Right lobe of liver (tissue), 6 donors: Measurements from ENCODE around the gene IBA57. TPM values are rescaled to one million over a fixed set of nuclear protein-coding genes. Genes with fewer than 3 reads are reported as not detected.

ENCODE experiments used
- ATAC-seq, 4 donors: fragments of 200-7000 bp; cut with Tn5 transposase; one replicate each; pipeline ENCODE4 v1.9.1; 2020; ENCODE audit warnings: mild to moderate bottlenecking in 4 of 4, moderate library complexity in 4 of 4
- DNase-seq, 3 donors: peaks; one replicate each; pipeline ENCODE4 v3.0.0-alpha.2; 2020
- H3K27ac ChIP-seq, 3 donors: fragments of 200-600 bp; one replicate each; pipeline ENCODE4 v1.8.0; 2022
- H3K27me3 ChIP-seq, 2 donors: fragments of 200-600 bp; one replicate each; pipeline ENCODE4 v1.8.0; 2022
- H3K36me3 ChIP-seq, 4 donors: fragments of 200-600 bp; sonication (generic) in 1 of 4; one replicate each; pipeline versions ENCODE4 v1.5.1 to v1.8.0; 2017 to 2022; ENCODE audit warnings: control low read depth in 1 of 4
- H3K4me1 ChIP-seq, 4 donors: fragments of 200-600 bp; sonication (generic) in 1 of 4; one replicate each; pipeline versions ENCODE4 v1.5.1 to v1.8.0; 2017 to 2022; ENCODE audit warnings: control low read depth in 1 of 4
- H3K4me3 ChIP-seq, 3 donors: fragments of 200-600 bp; one replicate each; pipeline ENCODE4 v1.8.0; 2022
- H3K9me3 ChIP-seq, 4 donors: fragments of 200-600 bp; sonication (generic) in 1 of 4; one replicate each; pipeline versions ENCODE4 v1.5.1 to v1.8.0; 2017 to 2022; ENCODE audit warnings: control low read depth in 1 of 4
- POLR2A ChIP-seq: fragments of 450-650 bp; IDR thresholded peaks from one replicate; pipeline ENCODE4 v1.6.1; 2017; ENCODE audit warnings: antibody characterized with exemption, mild to moderate bottlenecking
- WGBS: methylation state at CpG from one replicate; pipeline ENCODE4 v1.1.6; 2018; ENCODE audit warnings: low coverage, low lambda C conversion rate; ENCODE audit not compliant: insufficient coverage; ENCODE audit errors: missing lambda C conversion rate; 5-methylcytosine and 5-hydroxymethylcytosine counted together
- intact Hi-C, 2 donors: fragments of 100-400 bp; cut with DNase I; formaldehyde crosslinking; loops; one replicate each; pipeline versions ENCODE4 v1.11.2 to v1.14.1; 2022
- total RNA-seq, 6 experiments: library from RNA; depleted of rRNA in 2 of 6; stranded (reverse); fragments of >200 nt in 2 of 6; fragmentation: NEBNext Ultra II Directional in 3 of 6; extraction: Animal tissue kit (Norgen Biotek cat#: 25700) in 3 of 6; gene quantifications; one replicate each; pipeline versions ENCODE4 v1.1.0 to v1.2.4, GENCODE V29; 2016 to 2023
- TF ChIP-seq, protein P1 (sequence below), 4 donors: fragments of 200-600 bp in 3 of 4; fragments of 450-650 bp in 1 of 4; IDR thresholded peaks; one replicate each; pipeline versions ENCODE4 v1.5.1 to v1.8.0; 2016 to 2022; ENCODE audit warnings: antibody characterized with exemption in 4 of 4, mild to moderate bottlenecking in 2 of 4
- donor health status: DM: no; HTN: yes; CAD: no.
- donor health status: DM: no; HTN: no; CAD: no.
- donor health status: DM: no; HTN: no; CAD: no.
- donor health status: DM: no; HTN: yes; CAD: no.
- donor health status: DM: no; HTN: yes; CAD: no.

Gene IBA57
- total RNA-seq, 6 experiments from 2014 or later, result 5.1 to 8.0 (median 6.1) TPM

DNA sequence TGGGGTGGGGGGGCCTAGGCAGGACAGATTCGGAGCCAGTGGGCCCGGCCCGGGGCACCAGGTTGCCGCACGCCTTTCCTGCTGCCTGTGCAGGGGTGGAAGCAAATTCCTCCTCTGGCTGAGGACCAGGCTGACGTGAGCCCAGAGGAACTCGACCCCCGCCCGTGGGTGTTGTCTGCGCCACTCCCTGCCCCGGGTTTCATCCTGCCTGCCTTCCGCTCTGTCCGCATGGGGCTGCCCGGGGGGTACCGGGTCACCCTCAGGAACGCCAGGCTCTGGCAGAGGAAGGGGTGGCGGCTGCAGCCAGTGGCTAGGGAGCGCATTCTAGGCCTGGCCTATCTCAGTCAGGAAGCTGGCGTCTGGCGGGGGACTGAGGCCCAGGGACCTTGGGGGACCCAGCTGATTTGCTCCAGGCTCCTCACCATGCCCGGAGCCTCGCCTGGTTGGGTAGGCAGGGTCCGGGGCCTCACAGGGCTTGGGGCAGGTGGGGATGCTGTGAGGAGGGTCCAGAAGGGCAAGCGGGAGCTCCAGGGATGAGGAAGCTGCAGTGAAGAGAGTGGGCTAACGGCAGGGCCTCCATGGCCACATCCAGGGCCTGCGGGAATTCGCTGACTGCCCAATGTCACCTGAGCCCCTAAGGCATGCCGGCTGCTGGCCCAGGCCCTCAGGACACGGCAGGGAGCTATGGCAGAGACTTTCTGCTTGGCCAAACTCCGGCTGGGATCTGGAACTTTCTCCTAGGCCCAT is 2.4 kb upstream of the IBA57 start:
- no peak overlapping the region for H3K4me3 ChIP-seq
- peak in 1 of 3 donors; percentile 60 for DNase-seq
- H3K27me3 ChIP-seq, result no peaks in the 10 kb centered on the region
- no peaks in the 10 kb centered on the region for H3K36me3 ChIP-seq
- intact Hi-C loops, result no loop called here
- no peak for ATAC-seq
- TF ChIP-seq, protein P1, sequence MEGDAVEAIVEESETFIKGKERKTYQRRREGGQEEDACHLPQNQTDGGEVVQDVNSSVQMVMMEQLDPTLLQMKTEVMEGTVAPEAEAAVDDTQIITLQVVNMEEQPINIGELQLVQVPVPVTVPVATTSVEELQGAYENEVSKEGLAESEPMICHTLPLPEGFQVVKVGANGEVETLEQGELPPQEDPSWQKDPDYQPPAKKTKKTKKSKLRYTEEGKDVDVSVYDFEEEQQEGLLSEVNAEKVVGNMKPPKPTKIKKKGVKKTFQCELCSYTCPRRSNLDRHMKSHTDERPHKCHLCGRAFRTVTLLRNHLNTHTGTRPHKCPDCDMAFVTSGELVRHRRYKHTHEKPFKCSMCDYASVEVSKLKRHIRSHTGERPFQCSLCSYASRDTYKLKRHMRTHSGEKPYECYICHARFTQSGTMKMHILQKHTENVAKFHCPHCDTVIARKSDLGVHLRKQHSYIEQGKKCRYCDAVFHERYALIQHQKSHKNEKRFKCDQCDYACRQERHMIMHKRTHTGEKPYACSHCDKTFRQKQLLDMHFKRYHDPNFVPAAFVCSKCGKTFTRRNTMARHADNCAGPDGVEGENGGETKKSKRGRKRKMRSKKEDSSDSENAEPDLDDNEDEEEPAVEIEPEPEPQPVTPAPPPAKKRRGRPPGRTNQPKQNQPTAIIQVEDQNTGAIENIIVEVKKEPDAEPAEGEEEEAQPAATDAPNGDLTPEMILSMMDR (IDR thresholded peaks at IDR 0.05), result no peak
- no peak for TF ChIP-seq POLR2A
- no peaks in the 10 kb centered on the region for H3K9me3 ChIP-seq
- H3K4me1 ChIP-seq, result peaks cover 0 to 12% (median 4%) of the 10 kb centered on the region in 4 donors
- peak overlapping the region in 2 of 3 donors; percentile 49 to 69 for H3K27ac ChIP-seq
- WGBS, result no CpG with 5 or more reads among the region's 30 CpGs

DNA sequence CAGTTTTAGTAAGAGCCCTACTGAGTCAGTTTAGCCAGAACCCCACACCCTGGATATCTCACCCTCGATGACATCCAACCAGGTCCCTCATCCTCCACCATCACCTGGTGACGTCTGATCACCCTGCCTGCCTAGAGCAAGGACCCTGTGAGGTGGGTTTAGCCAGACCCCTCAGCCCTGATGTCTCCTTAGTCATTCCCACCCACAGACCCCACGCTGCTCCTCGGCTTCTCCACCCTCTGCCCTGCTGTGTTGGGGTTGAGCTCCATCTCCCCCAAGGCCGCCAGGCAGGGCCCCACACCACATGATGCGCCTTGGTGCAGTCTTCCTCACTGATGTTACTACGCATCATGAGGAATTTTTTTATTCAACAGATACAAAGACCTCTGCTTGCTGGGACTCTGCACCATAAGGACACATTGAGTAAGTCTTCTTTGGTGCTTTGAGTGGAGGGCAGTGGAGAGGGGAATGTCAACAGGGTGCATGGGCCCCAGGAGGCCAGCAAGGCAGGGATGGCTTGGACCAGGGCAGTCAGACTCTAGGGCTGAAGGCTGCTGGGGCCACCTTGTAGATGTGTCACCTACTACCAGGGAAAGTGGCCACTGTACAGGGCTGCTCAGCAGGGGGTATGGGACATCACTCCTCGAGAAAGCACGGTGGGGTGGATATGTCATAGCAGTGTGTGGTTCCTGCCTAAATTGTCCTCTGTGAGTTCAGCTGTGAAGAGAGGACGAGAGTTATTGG is 1.7 kb upstream of the IBA57 start:
- Histone ChIP-seq H3K36me3 (no peaks in the 10 kb centered on the region), H3K4me3 (no peak overlapping the region), H3K27ac (peak overlapping the region in 2 of 3 donors; percentile 49 to 69), H3K9me3 (no peaks in the 10 kb centered on the region), H3K27me3 (no peaks in the 10 kb centered on the region), H3K4me1 (peaks cover 0 to 12% (median 4%) of the 10 kb centered on the region in 4 donors)
- DNase-seq (peak in 2 of 3 donors; percentile 22 to 47), ATAC-seq (no peak)
- 89% methylated on average over 5 of the region's 10 CpGs for WGBS
- intact Hi-C loops, result no loop called here
- TF ChIP-seq, protein P1 (IDR thresholded peaks at IDR 0.05), result no peak
- no peak for TF ChIP-seq POLR2A

DNA sequence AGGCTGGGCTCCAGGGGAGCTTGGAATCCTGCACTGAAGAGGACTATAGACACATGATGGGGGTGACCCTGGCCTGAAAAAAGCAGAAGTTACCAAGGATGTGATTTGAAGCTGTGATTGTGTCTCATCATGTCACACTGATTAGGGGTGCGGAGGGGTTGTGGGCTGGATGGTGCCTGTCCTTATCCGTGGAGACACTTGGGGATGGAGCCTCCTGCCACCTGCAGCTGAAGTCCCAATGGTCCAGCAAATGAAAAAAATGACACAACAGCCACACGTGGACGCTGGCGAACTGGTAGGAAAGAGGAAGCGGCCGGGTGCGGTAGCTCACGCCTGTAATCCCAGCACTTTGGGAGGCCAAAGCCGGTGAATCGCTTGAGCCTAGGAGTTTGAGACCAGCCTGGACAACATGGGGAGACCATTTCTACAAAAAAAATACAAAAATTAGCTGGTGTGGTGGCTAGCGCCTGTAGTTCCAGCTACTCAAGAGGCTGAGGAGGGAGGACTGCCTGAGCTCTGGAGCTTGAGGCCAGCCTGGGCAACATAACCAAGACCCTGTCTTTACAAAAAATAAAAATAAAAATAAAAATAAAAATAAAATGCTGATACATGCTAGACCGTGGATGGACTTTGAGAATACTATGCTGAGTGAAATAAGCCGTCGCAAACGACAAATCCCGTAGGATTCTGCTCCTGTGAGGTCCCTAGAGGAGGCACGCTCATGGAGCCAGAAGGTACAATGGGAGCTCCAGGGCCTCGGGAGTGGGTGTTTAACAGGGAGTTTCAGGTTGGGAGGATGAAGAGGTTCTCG is 838 bp upstream of the IBA57 start:
- DNase-seq (peak in 1 of 3 donors; percentile 38), ATAC-seq (no peak)
- peak overlapping the region; percentile 70 to 100 (median 86) for H3K27ac ChIP-seq
- no peak for TF ChIP-seq POLR2A
- TF ChIP-seq, protein P1 (IDR thresholded peaks at IDR 0.05), result no peak
- intact Hi-C loops, result no loop called here
- WGBS, result 26% methylated on average over 8 of the region's 20 CpGs
- H3K9me3 ChIP-seq, result no peaks in the 10 kb centered on the region
- H3K4me3 ChIP-seq, result peak overlapping the region; percentile 52 to 67 (median 60)
- no peaks in the 10 kb centered on the region for H3K36me3 ChIP-seq
- H3K27me3 ChIP-seq, result no peaks in the 10 kb centered on the region
- peaks cover 0 to 12% (median 4%) of the 10 kb centered on the region in 4 donors for H3K4me1 ChIP-seq

GRCh38 chr1:228166170-228166936 is 749 bp downstream of the IBA57 start:
- Histone ChIP-seq H3K4me1 (peaks cover 0 to 12% (median 4%) of the 10 kb centered on the region in 4 donors), H3K9me3 (no peaks in the 10 kb centered on the region), H3K4me3 (peak overlapping the region; percentile 66 to 78 (median 67)), H3K27me3 (no peaks in the 10 kb centered on the region), H3K27ac (peak overlapping the region; percentile 99 to 100 (median 100)), H3K36me3 (no peaks in the 10 kb centered on the region)
- peak; percentile 73 to 82 (median 75) for DNase-seq
- WGBS, result 30% methylated on average over 10 of the region's 26 CpGs
- TF ChIP-seq, protein P1 (IDR thresholded peaks at IDR 0.05), result peak; percentile 21 to 43 (median 34)
- TF ChIP-seq POLR2A, result no peak
- peak; percentile 17 to 78 (median 28) for ATAC-seq
- intact Hi-C loops, result no loop called here
